ENCODE measurements around the gene NLRP12.

GRCh38 chr19:53789708-53790678 lies 34.1 kb downstream of the NLRP12 start:
- no peak for TF ChIP-seq CTCF (IDR thresholded peaks at IDR 0.05)
- no peak for TF ChIP-seq IRF2 (CRISPR knock-in tag; IDR thresholded peaks at IDR 0.05; ENCODE audit: borderline replicate concordance, low read depth)
- no peak for TF ChIP-seq NFE2L1 (CRISPR knock-in tag; IDR thresholded peaks at IDR 0.05)
- TF ChIP-seq ZNF512 (CRISPR knock-in tag; IDR thresholded peaks at IDR 0.05; ENCODE audit: borderline replicate concordance) = no peak
- TF ChIP-seq ZNF416 (CRISPR knock-in tag; IDR thresholded peaks at IDR 0.05) = no peak
- TF ChIP-seq GABPB1 (CRISPR knock-in tag; IDR thresholded peaks at IDR 0.05) = no peak
- no peak for TF ChIP-seq NFYB (CRISPR knock-in tag; conservative IDR thresholded peaks at IDR 0.05; ENCODE audit: low read depth)
- TF ChIP-seq E2F5 (CRISPR knock-in tag; IDR thresholded peaks at IDR 0.05) = no peak
- no peak for TF ChIP-seq ZSCAN18 (CRISPR knock-in tag; IDR thresholded peaks at IDR 0.05)
- no peak for TF ChIP-seq CREM (CRISPR knock-in tag; IDR thresholded peaks at IDR 0.05)
- no peak for TF ChIP-seq ZBTB21 (CRISPR knock-in tag; IDR thresholded peaks at IDR 0.05; ENCODE audit: borderline replicate concordance)
- TF ChIP-seq MAX (CRISPR knock-in tag; IDR thresholded peaks at IDR 0.05) = no peak
- no peak for TF ChIP-seq TEAD4 (CRISPR knock-in tag; IDR thresholded peaks at IDR 0.05)
- TF ChIP-seq ZNF138 (CRISPR knock-in tag; conservative IDR thresholded peaks at IDR 0.05) = no peak

All from WTC11 (cell line).